Esophagus muscularis mucosa (tissue), 4 donors: ENCODE data around the gene NHEJ1.
A peak's percentile ranks its signal among the peaks of the same experiment; 100 is the strongest.

Experiments
- EP300 ChIP-seq: sonication (generic); formaldehyde crosslinking; IDR thresholded peaks from one replicate; pipeline ENCODE4 v1.6.1; 2017; ENCODE audit warnings: antibody characterized with exemption
- POLR2A ChIP-seq: fragments of 450-650 bp; IDR thresholded peaks from one replicate; pipeline ENCODE4 v1.6.1; 2017; ENCODE audit warnings: antibody characterized with exemption, moderate library complexity, mild to moderate bottlenecking, low read depth
- POLR2AphosphoS5 ChIP-seq, 2 donors: sonication (generic); formaldehyde crosslinking; IDR thresholded peaks; one replicate each; pipeline ENCODE4 v1.6.1; 2017; ENCODE audit warnings: antibody characterized with exemption in 2 of 2
- TF ChIP-seq, protein P1 (sequence below), 3 experiments: fragments of 200-600 bp in 2 of 3; fragments of 450-650 bp in 1 of 3; sonication (generic) in 2 of 3; IDR thresholded peaks; one replicate each; pipeline ENCODE4 v1.5.1; 2017 to 2019; ENCODE audit warnings: antibody characterized with exemption in 3 of 3, mild to moderate bottlenecking in 2 of 3, moderate library complexity in 1 of 3

DNA sequence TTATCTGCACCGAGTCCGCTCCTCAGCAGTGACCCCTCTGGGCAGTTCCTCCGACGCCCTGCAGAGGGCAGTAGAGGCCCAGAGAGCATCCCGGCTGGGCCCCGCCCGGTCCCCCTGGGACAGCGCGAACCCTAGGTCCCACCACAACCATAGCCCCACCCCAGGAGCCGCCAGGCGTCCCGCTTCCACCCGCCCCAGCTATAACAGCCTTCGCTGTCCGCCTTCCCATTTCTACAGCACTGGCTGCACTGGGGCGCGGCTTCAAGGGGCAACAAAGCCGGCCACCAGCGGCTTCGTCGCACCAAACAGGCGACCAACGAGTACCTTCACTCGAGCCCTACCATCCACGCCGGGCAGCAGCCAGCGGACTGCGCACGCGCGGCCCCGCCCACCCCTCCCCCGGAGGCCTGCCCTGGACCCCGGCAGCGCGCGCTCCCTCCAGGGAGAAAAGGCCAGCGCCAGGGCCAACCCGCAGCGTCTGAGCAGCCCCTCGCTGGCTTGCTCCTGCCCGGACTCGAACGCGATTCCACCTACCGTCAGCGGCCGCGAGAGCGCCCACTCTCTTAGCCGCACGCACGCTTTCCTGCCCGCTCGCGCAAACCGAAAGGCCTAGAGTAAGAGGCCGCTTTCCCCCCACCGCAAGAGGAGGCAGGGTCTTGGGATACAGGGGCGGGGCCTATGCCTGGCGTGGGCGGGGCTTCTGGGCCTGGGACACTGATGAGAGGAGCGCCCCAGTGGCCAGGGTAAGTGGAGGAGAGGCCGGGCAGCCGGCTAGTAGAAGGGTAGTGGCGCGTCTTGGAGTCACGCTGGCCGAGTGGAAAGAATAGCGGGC is at the start of gene NHEJ1:
- TF ChIP-seq, protein P1, sequence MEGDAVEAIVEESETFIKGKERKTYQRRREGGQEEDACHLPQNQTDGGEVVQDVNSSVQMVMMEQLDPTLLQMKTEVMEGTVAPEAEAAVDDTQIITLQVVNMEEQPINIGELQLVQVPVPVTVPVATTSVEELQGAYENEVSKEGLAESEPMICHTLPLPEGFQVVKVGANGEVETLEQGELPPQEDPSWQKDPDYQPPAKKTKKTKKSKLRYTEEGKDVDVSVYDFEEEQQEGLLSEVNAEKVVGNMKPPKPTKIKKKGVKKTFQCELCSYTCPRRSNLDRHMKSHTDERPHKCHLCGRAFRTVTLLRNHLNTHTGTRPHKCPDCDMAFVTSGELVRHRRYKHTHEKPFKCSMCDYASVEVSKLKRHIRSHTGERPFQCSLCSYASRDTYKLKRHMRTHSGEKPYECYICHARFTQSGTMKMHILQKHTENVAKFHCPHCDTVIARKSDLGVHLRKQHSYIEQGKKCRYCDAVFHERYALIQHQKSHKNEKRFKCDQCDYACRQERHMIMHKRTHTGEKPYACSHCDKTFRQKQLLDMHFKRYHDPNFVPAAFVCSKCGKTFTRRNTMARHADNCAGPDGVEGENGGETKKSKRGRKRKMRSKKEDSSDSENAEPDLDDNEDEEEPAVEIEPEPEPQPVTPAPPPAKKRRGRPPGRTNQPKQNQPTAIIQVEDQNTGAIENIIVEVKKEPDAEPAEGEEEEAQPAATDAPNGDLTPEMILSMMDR (IDR thresholded peaks at IDR 0.05), result peak in 2 of 3 experiments; percentile 99
- TF ChIP-seq POLR2A, result peak; percentile 4
- no peak for TF ChIP-seq EP300
- TF ChIP-seq POLR2AphosphoS5 (IDR thresholded peaks at IDR 0.05), result peak; percentile 60 to 88
